Keratinocyte (primary cell): ENCODE results near the gene ALOXE3. TPM values are rescaled to one million over a fixed set of nuclear protein-coding genes. Genes with fewer than 3 reads are reported as not detected.

Experiments
- DNase-seq: peaks from one replicate; pipeline ENCODE4 v3.0.0-alpha.2; 2011; ENCODE audit warnings: low read depth, missing footprints, low spot score
- FAIRE-seq: peaks from 2 replicates; lab custom pipeline; 2011; peaks lifted over from hg19 to GRCh38; lab: Jason Lieb, UNC
- H2AFZ ChIP-seq: 2 replicates; pipeline ENCODE4 v1.6.0; 2012; ENCODE audit warnings: low read length, control low read depth, inconsistent platforms; ENCODE audit not compliant: control insufficient read depth
- H3K27ac ChIP-seq: 2 replicates; pipeline ENCODE4 v1.5.1; 2011; ENCODE audit warnings: low read length; ENCODE audit not compliant: control insufficient read depth, insufficient read depth
- H3K27me3 ChIP-seq: 3 replicates; pipeline ENCODE4 v1.6.0; 2011; ENCODE audit warnings: low read length; ENCODE audit not compliant: control insufficient read depth, insufficient read depth; ENCODE audit errors: extremely low read depth
- H3K36me3 ChIP-seq, 2 experiments: 2 replicates in 1 of 2; 3 replicates in 1 of 2; pipeline ENCODE4 v1.5.1; 2011; ENCODE audit warnings: low read length in 2 of 2, mild to moderate bottlenecking in 1 of 2; ENCODE audit not compliant: control insufficient read depth in 2 of 2, insufficient read depth in 2 of 2; ENCODE audit errors: extremely low read depth in 1 of 2
- H3K4me1 ChIP-seq: 3 replicates; pipeline ENCODE4 v1.5.1; 2011; ENCODE audit warnings: low read length; ENCODE audit not compliant: control insufficient read depth, insufficient read depth; ENCODE audit errors: extremely low read depth
- H3K4me2 ChIP-seq: 3 replicates; pipeline ENCODE4 v1.6.0; 2011; ENCODE audit warnings: low read depth, low read length; ENCODE audit not compliant: control insufficient read depth, insufficient read depth; ENCODE audit errors: extremely low read depth
- H3K4me3 ChIP-seq, 3 experiments: fragments of 200-600 bp in 1 of 3; sonication (generic) in 1 of 3; 2 replicates in 2 of 3; 3 replicates in 1 of 3; pipeline ENCODE4 v1.5.1; 2011 to 2016; ENCODE audit warnings: low read length in 3 of 3, mild to moderate bottlenecking in 3 of 3, control low read depth in 2 of 3, inconsistent platforms in 1 of 3, low read depth in 1 of 3, mixed read lengths in 1 of 3, mixed run types in 1 of 3, moderate library complexity in 1 of 3; ENCODE audit not compliant: control insufficient read depth in 2 of 3, insufficient read depth in 2 of 3; ENCODE audit errors: extremely low read depth in 1 of 3
- H3K79me2 ChIP-seq: 2 replicates; pipeline ENCODE4 v1.6.0; 2012; ENCODE audit warnings: low read length; ENCODE audit not compliant: control insufficient read depth, insufficient read depth
- H3K9ac ChIP-seq: 3 replicates; pipeline ENCODE4 v1.6.0; 2011; ENCODE audit warnings: low read length; ENCODE audit not compliant: control insufficient read depth, insufficient read depth; ENCODE audit errors: extremely low read depth
- H3K9me1 ChIP-seq: 3 replicates; pipeline ENCODE4 v1.6.0; 2011; ENCODE audit warnings: low read length; ENCODE audit not compliant: control insufficient read depth, insufficient read depth; ENCODE audit errors: extremely low read depth
- H3K9me3 ChIP-seq: 2 replicates; pipeline ENCODE4 v1.5.1; 2012; ENCODE audit warnings: low read depth, low read length; ENCODE audit not compliant: control insufficient read depth
- H4K20me1 ChIP-seq: 3 replicates; pipeline ENCODE4 v1.6.0; 2011; ENCODE audit warnings: low read length; ENCODE audit not compliant: control insufficient read depth, insufficient read depth; ENCODE audit errors: extremely low read depth
- CTCF ChIP-seq, 3 experiments: IDR thresholded peaks in 1 of 3; conservative IDR thresholded peaks in 1 of 3; optimal IDR thresholded peaks in 1 of 3; 2 replicates in 2 of 3; 3 replicates in 1 of 3; pipeline versions ENCODE3 to v1.5.1; 2011; ENCODE audit warnings: low read length in 3 of 3, mild to moderate bottlenecking in 3 of 3, moderate library complexity in 2 of 3, control low read depth in 1 of 3, inconsistent platforms in 1 of 3; ENCODE audit not compliant: insufficient read depth in 2 of 3; ENCODE audit errors: extremely low read depth in 1 of 3
- EZH2 ChIP-seq: IDR thresholded peaks from one replicate; pipeline ENCODE4 v1.6.1; 2012; ENCODE audit warnings: inconsistent platforms, mild to moderate bottlenecking, low read length, moderate library complexity
- dilution Hi-C: fragments of 300-500 bp; cut with MboI; formaldehyde crosslinking; loops from one replicate; pipeline ENCODE4 v1.7.0; 2020; ENCODE audit warnings: low sequenced_read_pairs; ENCODE audit not compliant: extremely low pct_ligation_motif_present
- polyA plus RNA-seq, 5 experiments: library from polyadenylated mRNA; depleted of rRNA in 3 of 5; stranded (reverse) in 3 of 5; stranded (forward) in 1 of 5; unstranded in 1 of 5; fragments of >200 nt; gene quantifications; 1 replicate in 1 of 5; 2 replicates in 3 of 5; 3 replicates in 1 of 5; pipeline versions ENCODE4 v1.2.1 to v1.2.3, GENCODE V29; 2011 to 2012; ENCODE audit warnings: missing spikeins in 2 of 5, low read depth in 1 of 5, low replicate concordance in 1 of 5

Gene ALOXE3
- polyA plus RNA-seq, 1 donor (not counting 4 experiments of a cell fraction or from before 2014, with no cell fraction given) = 2.7 TPM

GRCh38 chr17:8096541-8096940 lies 21.8 kb downstream of the ALOXE3 start:
- no peak overlapping the region for H2AFZ ChIP-seq
- dilution Hi-C loops = no loop called here
- no peaks in the 10 kb centered on the region for H3K4me1 ChIP-seq
- no peaks in the 10 kb centered on the region for H3K9me1 ChIP-seq
- H3K36me3 ChIP-seq = no peaks in the 10 kb centered on the region
- peaks cover 10% of the 10 kb centered on the region for H3K27me3 ChIP-seq
- FAIRE-seq (no peak), DNase-seq (no peak)
- no peaks in the 10 kb centered on the region for H4K20me1 ChIP-seq
- no peaks in the 10 kb centered on the region for H3K9me3 ChIP-seq
- H3K27ac ChIP-seq = no peak overlapping the region
- H3K4me3 ChIP-seq = no peak overlapping the region
- no peak overlapping the region for H3K9ac ChIP-seq
- no peak overlapping the region for H3K4me2 ChIP-seq
- TF ChIP-seq CTCF (optimal IDR thresholded peaks at IDR 0.05 in 1 of 3, IDR thresholded peaks at IDR 0.05 in 1 of 3, conservative IDR thresholded peaks at IDR 0.05 in 1 of 3; ENCODE audit: extremely low read depth in 1 of 3, insufficient read depth in 2 of 3, low read length in 3 of 3) (no peak), EZH2 (no peak)
- H3K79me2 ChIP-seq = no peaks in the 10 kb centered on the region

- H2AFZ ChIP-seq = no peak overlapping the region
- no peaks in the 10 kb centered on the region for H3K79me2 ChIP-seq
- no peaks in the 10 kb centered on the region for H3K4me1 ChIP-seq
- H3K9ac ChIP-seq = no peak overlapping the region
- no peak for DNase-seq
- no peaks in the 10 kb centered on the region for H3K9me3 ChIP-seq
- H3K9me1 ChIP-seq = no peaks in the 10 kb centered on the region
- dilution Hi-C loops = no loop called here
- no peak overlapping the region for H3K4me3 ChIP-seq
- H3K36me3 ChIP-seq = no peaks in the 10 kb centered on the region
- H4K20me1 ChIP-seq = no peaks in the 10 kb centered on the region
- H3K4me2 ChIP-seq = no peak overlapping the region
- TF ChIP-seq EZH2 (no peak), CTCF (optimal IDR thresholded peaks at IDR 0.05 in 1 of 3, IDR thresholded peaks at IDR 0.05 in 1 of 3, conservative IDR thresholded peaks at IDR 0.05 in 1 of 3; ENCODE audit: extremely low read depth in 1 of 3, insufficient read depth in 2 of 3, low read length in 3 of 3) (no peak)
- H3K27me3 ChIP-seq = peaks cover 10% of the 10 kb centered on the region
- no peak overlapping the region for H3K27ac ChIP-seq
- FAIRE-seq = no peak
These were observed 23.0 kb downstream of the ALOXE3 start for GRCh38 chr17:8095361-8095760.
